ENCODE results near the gene ATAD3B. TPM values are rescaled to one million over a fixed set of nuclear protein-coding genes. Genes with fewer than 3 reads are reported as not detected.
A peak's percentile ranks its signal among the peaks of the same experiment; 100 is the strongest.
"Not testable (repeated sequence)": the region's sequence is repeated elsewhere in the genome, so short reads cannot be mapped to it uniquely, and the experiment has no call there.

Gene ATAD3B
- total RNA-seq, 1 experiment from 2014 or later: 46.9 TPM

GRCh38 chr1:1490633-1491230 is 19.2 kb downstream of the ATAD3B start:
- no peaks in the 10 kb centered on the region for H3K9me3 Mint-ChIP-seq (ENCODE audit: unreplicated experiment)
- BruUV-seq (replicated peaks): no TSS peak
- ChIA-PET POLR2A (interaction anchor here (0.5 to 1.2 kb wide), 2 partner anchors 8 to 20 kb away, joined by 3 to 4 read pairs; no protein-coding TSS in a partner anchor), CTCF (interaction anchor here (1.0 kb wide), 1 partner anchor 14 kb away, joined by 3 read pairs; no protein-coding TSS in a partner anchor)
- H3K4me3 Mint-ChIP-seq (ENCODE audit: unreplicated experiment): no peak overlapping the region
- intact Hi-C loops (cut with micrococcal nuclease): no loop called here
- H3K36me3 Mint-ChIP-seq (ENCODE audit: insufficient read depth, unreplicated experiment): peaks cover 61% of the 10 kb centered on the region
- no peaks in the 10 kb centered on the region for H3K27me3 Mint-ChIP-seq (ENCODE audit: insufficient read depth, unreplicated experiment)
- no peak overlapping the region for H3K27ac Mint-ChIP-seq (ENCODE audit: low read depth, unreplicated experiment)
- H3K4me1 Mint-ChIP-seq (ENCODE audit: insufficient read depth, unreplicated experiment): no peaks in the 10 kb centered on the region
- no peak for DNase-seq (ENCODE audit: unreplicated experiment)
- no peak for TF ChIP-seq CTCF (IDR thresholded peaks at IDR 0.05; ENCODE audit: unreplicated experiment)

GRCh38 chr1:1491601-1492000 is 20.0 kb downstream of the ATAD3B start:
- CTCF ChIA-PET: interaction anchor here (0.7 to 1.9 kb wide), 3 partner anchors 13 to 51 kb away, joined by 3 to 17 read pairs (median 5); no protein-coding TSS in a partner anchor
- no peaks in the 10 kb centered on the region for H3K27me3 Mint-ChIP-seq (ENCODE audit: insufficient read depth, unreplicated experiment)
- no peak overlapping the region for H3K4me3 Mint-ChIP-seq (ENCODE audit: unreplicated experiment)
- H3K9me3 Mint-ChIP-seq (ENCODE audit: unreplicated experiment): no peaks in the 10 kb centered on the region
- intact Hi-C loops (cut with micrococcal nuclease): no loop called here
- no peak for DNase-seq (ENCODE audit: unreplicated experiment)
- TF ChIP-seq CTCF (IDR thresholded peaks at IDR 0.05; ENCODE audit: unreplicated experiment): no peak
- no TSS peak for BruUV-seq (replicated peaks)
- no peaks in the 10 kb centered on the region for H3K4me1 Mint-ChIP-seq (ENCODE audit: insufficient read depth, unreplicated experiment)
- POLR2A ChIA-PET: interaction anchor here (0.5 to 1.2 kb wide), 2 partner anchors 8 to 21 kb away, joined by 3 to 4 read pairs; no protein-coding TSS in a partner anchor
- no peak overlapping the region for H3K27ac Mint-ChIP-seq (ENCODE audit: low read depth, unreplicated experiment)
- peaks cover 61% of the 10 kb centered on the region for H3K36me3 Mint-ChIP-seq (ENCODE audit: insufficient read depth, unreplicated experiment)

- H3K4me3 Mint-ChIP-seq (ENCODE audit: unreplicated experiment); POLR2A ChIA-PET; H3K27me3 Mint-ChIP-seq (ENCODE audit: insufficient read depth, unreplicated experiment); BruUV-seq (replicated peaks); DNase-seq (ENCODE audit: unreplicated experiment); intact Hi-C loops (cut with micrococcal nuclease); H3K9me3 Mint-ChIP-seq (ENCODE audit: unreplicated experiment); H3K4me1 Mint-ChIP-seq (ENCODE audit: insufficient read depth, unreplicated experiment); H3K27ac Mint-ChIP-seq (ENCODE audit: low read depth, unreplicated experiment); CTCF ChIA-PET: not testable (repeated sequence)
- peaks cover 49% of the 10 kb centered on the region for H3K36me3 Mint-ChIP-seq (ENCODE audit: insufficient read depth, unreplicated experiment)
These were observed 22.7 kb downstream of the ATAD3B start for GRCh38 chr1:1494311-1494710.

GRCh38 chr1:1495461-1495975 is 24.0 kb downstream of the ATAD3B start:
- H3K27ac Mint-ChIP-seq (ENCODE audit: low read depth, unreplicated experiment); POLR2A ChIA-PET; H3K9me3 Mint-ChIP-seq (ENCODE audit: unreplicated experiment); H3K27me3 Mint-ChIP-seq (ENCODE audit: insufficient read depth, unreplicated experiment); CTCF ChIA-PET; H3K4me3 Mint-ChIP-seq (ENCODE audit: unreplicated experiment); H3K4me1 Mint-ChIP-seq (ENCODE audit: insufficient read depth, unreplicated experiment); intact Hi-C loops (cut with micrococcal nuclease); BruUV-seq (replicated peaks); DNase-seq (ENCODE audit: unreplicated experiment): not testable (repeated sequence)
- H3K36me3 Mint-ChIP-seq (ENCODE audit: insufficient read depth, unreplicated experiment): peaks cover 37% of the 10 kb centered on the region

GRCh38 chr1:1504777-1505365 is 33.3 kb downstream of the ATAD3B start:
- CTCF ChIA-PET: interaction anchor here (0.5 to 2.1 kb wide), 27 partner anchors 12 to 253 kb away, joined by 3 to 17 read pairs (median 3); partner anchors contain the start of genes AURKAIP1, CCNL2 and UBE2J2
- peak; percentile 79 for DNase-seq (ENCODE audit: unreplicated experiment)
- Mint-ChIP-seq H3K27ac (ENCODE audit: low read depth, unreplicated experiment) (peak overlapping the region; percentile 98), H3K4me3 (ENCODE audit: unreplicated experiment) (peak overlapping the region; percentile 77)
- not testable (repeated sequence) for H3K27me3 Mint-ChIP-seq (ENCODE audit: insufficient read depth, unreplicated experiment); H3K4me1 Mint-ChIP-seq (ENCODE audit: insufficient read depth, unreplicated experiment); H3K36me3 Mint-ChIP-seq (ENCODE audit: insufficient read depth, unreplicated experiment); BruUV-seq (replicated peaks); H3K9me3 Mint-ChIP-seq (ENCODE audit: unreplicated experiment)
- peak; percentile 78 for TF ChIP-seq CTCF (IDR thresholded peaks at IDR 0.05; ENCODE audit: unreplicated experiment)
- intact Hi-C loops (cut with micrococcal nuclease): loop anchor here (10.0 kb wide), 2 partner anchors 100 to 130 kb away; partner anchors contain the start of genes AURKAIP1 and MRPL20
- POLR2A ChIA-PET: interaction anchor here (0.5 to 3.1 kb wide), 13 partner anchors 11 to 196 kb away, joined by 3 to 41 read pairs (median 4); partner anchors contain the start of genes AURKAIP1, CCNL2 and MRPL20

Data from MCF 10A (cell line).